GM23338 (cell line): Measurements from ENCODE around the gene RALBP1.

ENCODE experiments used
- CREB1 ChIP-seq: fragments of 250-450 bp; sonication (Bioruptor Pico); IDR thresholded peaks from 2 replicates; pipeline ENCODE4 v1.5.0; 2020; ENCODE audit warnings: low read depth, mild to moderate bottlenecking, moderate library complexity
- CTCF ChIP-seq, 2 experiments: fragments of 200-600 bp in 1 of 2; sonication (generic) in 1 of 2; conservative IDR thresholded peaks; 2 replicates each; pipeline versions ENCODE4 v1.5.1 to v1.6.1; 2016 to 2017; ENCODE audit warnings: antibody characterized with exemption in 2 of 2, low read depth in 2 of 2, mild to moderate bottlenecking in 2 of 2, moderate library complexity in 1 of 2
- ETS1 ChIP-seq: IDR thresholded peaks from 2 replicates; pipeline ENCODE4 v1.6.1; 2016; ENCODE audit warnings: antibody characterized with exemption
- EZH2 ChIP-seq: fragments of 200-600 bp; sonication (generic); IDR thresholded peaks from one replicate; pipeline ENCODE4 v1.8.0; 2017; ENCODE audit warnings: antibody characterized with exemption, mild to moderate bottlenecking, low read depth; ENCODE audit not compliant: unreplicated experiment
- EZH2phosphoT487 ChIP-seq: fragments of 200-600 bp; sonication (generic); IDR thresholded peaks from one replicate; pipeline ENCODE4 v1.8.1; 2018; ENCODE audit warnings: antibody characterized with exemption; ENCODE audit not compliant: unreplicated experiment
- JUNB ChIP-seq: IDR thresholded peaks from one replicate; pipeline ENCODE4 v1.6.1; 2016; ENCODE audit warnings: antibody characterized with exemption; ENCODE audit not compliant: unreplicated experiment
- NANOG ChIP-seq: IDR thresholded peaks from 2 replicates; pipeline ENCODE4 v1.6.1; 2016; ENCODE audit warnings: antibody characterized with exemption, borderline replicate concordance
- POLR2AphosphoS5 ChIP-seq: IDR thresholded peaks from 2 replicates; pipeline ENCODE4 v1.6.1; 2016; ENCODE audit warnings: antibody characterized with exemption, low read depth
- REST ChIP-seq: IDR thresholded peaks from one replicate; pipeline ENCODE4 v1.6.1; 2018; ENCODE audit warnings: antibody characterized with exemption; ENCODE audit not compliant: unreplicated experiment
- STAT1 ChIP-seq: IDR thresholded peaks from one replicate; pipeline ENCODE4 v1.6.1; 2016; ENCODE audit warnings: antibody characterized with exemption; ENCODE audit not compliant: unreplicated experiment
- ZNF114 ChIP-seq: fragments of 250-450 bp; sonication (Bioruptor Pico); IDR thresholded peaks from 2 replicates; pipeline ENCODE4 v1.5.0; 2020; ENCODE audit warnings: mild to moderate bottlenecking, moderate library complexity
- ZNF331 ChIP-seq: fragments of 250-450 bp; sonication (Bioruptor Pico); IDR thresholded peaks from 2 replicates; pipeline ENCODE4 v1.5.0; 2020; ENCODE audit warnings: low read depth, mild to moderate bottlenecking, moderate library complexity
- ZNF462 ChIP-seq: fragments of 250-450 bp; sonication (Bioruptor Pico); IDR thresholded peaks from 2 replicates; pipeline ENCODE4 v1.5.0; 2020; ENCODE audit warnings: mild to moderate bottlenecking, moderate library complexity

GRCh38 chr18:9507565-9508088 lies 32.3 kb downstream of the RALBP1 start:
- TF ChIP-seq STAT1, result no peak
- TF ChIP-seq NANOG, result no peak
- TF ChIP-seq CTCF (conservative IDR thresholded peaks at IDR 0.05; ENCODE audit: low read depth in 2 of 2), result no peak
- no peak for TF ChIP-seq POLR2AphosphoS5
- TF ChIP-seq ZNF114 (CRISPR knock-in tag), result no peak
- TF ChIP-seq EZH2, result no peak
- no peak for TF ChIP-seq REST
- no peak for TF ChIP-seq CREB1
- no peak for TF ChIP-seq JUNB
- TF ChIP-seq EZH2phosphoT487, result no peak
- no peak for TF ChIP-seq ETS1
- no peak for TF ChIP-seq ZNF462 (CRISPR knock-in tag)
- no peak for TF ChIP-seq ZNF331 (CRISPR knock-in tag)
